GM19193 (cell line): ENCODE data around the gene DYRK2.

ENCODE experiments used
- POLR2A ChIP-seq: IDR thresholded peaks from 4 replicates; pipeline ENCODE4 v1.6.1; 2011; ENCODE audit not compliant: insufficient read depth, insufficient read length; ENCODE audit errors: extremely low read depth

Gene DYRK2

DNA sequence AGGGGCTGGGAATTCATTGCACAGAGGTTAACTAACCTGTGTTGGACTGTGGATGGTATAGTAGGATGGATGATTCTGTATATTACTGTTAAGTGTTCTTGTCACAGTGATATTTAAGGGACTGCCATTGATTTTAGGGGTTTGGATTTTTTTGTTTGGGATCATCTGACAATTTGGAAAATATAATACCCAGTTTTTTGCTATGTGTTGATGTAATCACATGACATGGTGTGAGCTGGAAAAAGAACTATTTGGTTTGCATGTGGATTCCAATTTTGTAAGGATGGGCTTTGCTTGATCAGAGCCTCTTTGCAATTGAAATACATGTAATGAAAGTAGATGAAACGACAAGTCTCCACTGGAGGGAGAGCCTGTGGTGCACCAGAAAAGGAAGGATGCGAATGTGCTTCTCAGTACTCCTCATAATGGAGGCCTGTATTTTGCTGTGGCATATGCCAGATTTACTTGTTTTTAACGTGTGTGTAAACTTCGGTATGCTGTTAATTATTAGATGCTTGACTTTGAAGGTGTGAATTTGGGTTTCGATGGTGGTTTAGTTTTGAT is 2.7 kb downstream of the DYRK2 start:
- no peak for TF ChIP-seq POLR2A

DNA sequence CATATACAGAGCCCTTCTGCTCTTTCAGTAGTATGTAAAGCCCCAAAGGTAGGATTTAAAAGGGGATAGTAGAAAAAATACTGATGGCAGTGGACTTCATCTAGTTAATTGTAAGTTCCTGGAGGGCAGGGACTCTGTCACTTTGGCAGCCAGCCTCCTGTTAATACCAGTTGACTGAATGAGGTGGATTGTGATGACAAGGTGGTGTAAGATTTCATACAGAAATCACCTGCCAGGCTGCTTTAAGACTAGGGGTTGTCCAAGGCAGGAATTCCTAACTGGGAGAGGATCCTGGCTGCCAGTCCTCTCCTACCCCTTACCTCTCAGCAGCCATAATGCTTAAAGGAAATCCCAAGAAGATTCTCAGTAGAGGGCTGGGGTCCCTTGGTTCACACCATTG is 7.3 kb downstream of the DYRK2 start:
- TF ChIP-seq POLR2A = no peak

DNA sequence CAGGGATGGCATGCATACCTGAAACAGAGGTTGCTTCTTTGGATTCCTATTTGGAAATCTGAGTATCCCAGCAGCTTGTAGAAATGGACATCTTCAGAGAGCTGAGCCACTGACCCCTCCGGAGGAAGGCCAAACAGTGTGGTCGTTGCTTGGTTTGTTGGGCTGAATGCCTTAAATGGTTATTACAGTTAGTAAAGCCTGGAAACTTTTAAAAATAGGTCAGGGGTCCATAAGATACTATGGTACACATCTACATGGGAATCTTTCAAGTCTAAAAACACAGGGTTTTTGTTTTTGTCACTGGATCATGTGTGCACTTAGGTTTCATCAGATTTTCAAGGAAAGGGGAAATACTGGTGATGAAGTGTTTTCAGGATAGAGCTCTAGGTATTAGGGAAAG is 7.7 kb downstream of the DYRK2 start:
- no peak for TF ChIP-seq POLR2A

DNA sequence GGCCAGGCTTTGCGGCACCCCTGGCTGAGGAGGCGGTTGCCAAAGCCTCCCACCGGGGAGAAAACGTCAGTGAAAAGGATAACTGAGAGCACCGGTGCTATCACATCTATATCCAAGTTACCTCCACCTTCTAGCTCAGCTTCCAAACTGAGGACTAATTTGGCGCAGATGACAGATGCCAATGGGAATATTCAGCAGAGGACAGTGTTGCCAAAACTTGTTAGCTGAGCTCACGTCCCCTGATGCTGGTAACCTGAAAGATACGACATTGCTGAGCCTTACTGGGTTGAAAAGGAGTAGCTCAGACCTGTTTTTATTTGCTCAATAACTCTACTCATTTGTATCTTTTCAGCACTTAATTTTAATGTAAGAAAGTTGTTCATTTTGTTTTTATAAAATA is 9.9 kb downstream of the DYRK2 start:
- no peak for TF ChIP-seq POLR2A

DNA sequence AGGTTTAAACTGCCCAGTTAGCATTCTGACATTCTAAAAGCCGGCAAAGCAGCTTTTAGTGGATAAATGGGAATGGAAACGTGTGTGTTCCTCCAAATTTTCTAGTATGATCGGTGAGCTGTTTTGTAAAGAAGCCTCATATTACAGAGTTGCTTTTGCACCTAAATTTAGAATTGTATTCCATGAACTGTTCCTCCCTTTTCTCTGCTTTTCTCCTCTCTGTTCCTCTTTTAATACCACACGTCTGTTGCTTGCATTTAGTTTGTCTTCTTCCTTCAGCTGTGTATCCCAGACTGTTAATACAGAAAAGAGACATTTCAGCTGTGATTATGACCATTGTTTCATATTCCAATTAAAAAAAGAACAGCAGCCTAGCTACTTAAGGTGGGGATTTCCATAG is 10.7 kb downstream of the DYRK2 start:
- no peak for TF ChIP-seq POLR2A

DNA sequence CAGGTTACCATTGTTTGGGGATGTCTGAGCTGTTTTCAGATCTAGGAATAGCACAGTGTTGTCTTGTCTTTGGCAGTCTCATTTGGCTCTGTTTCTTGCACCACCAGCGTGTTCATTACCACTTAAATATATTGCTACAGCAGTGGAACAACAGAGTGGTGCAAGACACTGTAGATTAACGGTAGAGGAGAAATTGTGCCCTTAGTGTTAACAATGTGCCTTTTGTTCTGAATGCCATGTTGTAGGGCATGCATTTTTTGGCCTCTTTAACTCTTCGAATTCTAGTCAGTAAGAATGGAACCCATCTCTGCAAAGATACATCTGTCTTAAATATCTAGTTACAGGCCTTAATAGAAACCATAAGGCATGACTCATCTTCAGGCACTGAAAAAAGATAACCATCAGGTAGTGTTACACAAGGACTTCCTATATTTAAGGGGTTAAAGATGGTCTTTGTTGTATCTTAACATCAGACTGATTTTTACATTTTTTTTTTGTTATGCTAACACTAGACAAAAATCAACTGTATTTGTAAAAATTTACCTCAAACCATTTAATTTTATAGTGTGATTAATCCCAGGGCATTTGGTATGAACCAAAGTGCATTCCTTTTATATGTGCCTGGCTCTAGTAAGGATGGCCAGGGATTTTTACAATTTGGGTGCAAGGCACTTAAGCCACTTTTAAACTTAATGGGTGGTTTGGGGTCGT is 12.9 kb downstream of the DYRK2 start:
- no peak for TF ChIP-seq POLR2A

DNA sequence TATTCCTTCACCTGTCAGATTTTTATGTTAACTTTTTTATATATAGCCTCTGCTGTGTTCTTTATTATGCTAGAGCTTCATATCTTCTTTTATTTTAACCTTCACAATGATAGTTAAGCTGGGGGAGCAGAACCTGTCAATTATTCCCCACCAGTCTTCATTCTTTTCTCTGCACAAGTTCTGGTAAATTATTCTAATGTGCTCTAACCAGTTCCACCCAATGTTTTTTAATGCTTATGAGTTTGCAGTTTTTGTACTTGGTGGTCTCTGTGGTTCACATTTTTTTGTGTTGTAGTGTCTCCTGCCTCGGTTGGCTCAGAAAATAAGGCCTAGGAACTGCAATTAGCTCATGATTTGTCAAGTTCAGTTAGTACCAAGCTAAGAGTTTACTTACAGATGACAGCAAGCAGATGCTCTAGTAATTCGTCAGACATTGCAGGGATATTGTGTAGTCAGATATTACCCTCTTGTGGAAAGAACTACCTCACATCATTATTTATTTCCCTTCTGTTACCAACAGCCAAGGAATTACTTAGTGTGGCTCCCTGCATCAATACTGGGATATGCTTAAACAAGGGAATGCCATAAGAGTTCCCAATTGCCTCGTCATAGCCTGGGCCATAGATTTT is 14.5 kb downstream of the DYRK2 start:
- no peak for TF ChIP-seq POLR2A

DNA sequence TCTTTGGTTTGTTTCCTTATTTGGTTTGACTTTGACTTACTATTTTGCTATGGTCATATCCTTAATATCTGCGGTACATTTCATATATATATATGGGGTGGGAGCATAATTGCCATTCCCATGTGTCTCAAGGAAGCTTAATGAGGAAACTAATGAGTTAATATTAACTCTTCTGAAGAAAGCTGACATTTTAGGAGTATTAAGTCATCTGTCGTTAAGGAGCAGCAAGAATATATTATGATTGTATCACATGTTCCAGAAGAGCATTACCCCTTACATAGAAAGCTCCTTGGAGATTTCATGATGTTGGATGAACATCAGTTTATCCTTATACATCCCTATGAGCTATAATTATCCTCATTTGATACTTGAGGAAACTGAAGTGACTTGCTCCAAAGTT is 15.6 kb downstream of the DYRK2 start:
- TF ChIP-seq POLR2A = no peak

DNA sequence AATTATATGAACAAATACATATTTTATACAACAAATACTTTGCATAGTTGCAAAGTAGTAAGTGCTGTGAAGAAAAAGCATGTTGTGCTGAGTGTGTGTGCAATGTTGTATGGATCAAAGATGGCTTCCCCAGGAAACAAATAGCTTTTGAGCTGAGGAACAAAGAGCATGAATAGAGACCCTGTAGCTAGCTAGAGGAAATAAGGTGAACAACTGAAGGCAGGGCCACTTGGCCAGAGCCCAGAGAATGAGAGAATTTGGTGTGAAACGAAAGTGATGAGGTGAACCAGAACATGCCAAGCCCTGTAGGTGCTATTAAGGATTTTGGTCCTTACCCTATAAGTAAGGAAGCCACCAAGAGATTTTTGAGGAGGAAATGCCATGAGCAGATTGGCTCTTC is 17.1 kb downstream of the DYRK2 start:
- no peak for TF ChIP-seq POLR2A

DNA sequence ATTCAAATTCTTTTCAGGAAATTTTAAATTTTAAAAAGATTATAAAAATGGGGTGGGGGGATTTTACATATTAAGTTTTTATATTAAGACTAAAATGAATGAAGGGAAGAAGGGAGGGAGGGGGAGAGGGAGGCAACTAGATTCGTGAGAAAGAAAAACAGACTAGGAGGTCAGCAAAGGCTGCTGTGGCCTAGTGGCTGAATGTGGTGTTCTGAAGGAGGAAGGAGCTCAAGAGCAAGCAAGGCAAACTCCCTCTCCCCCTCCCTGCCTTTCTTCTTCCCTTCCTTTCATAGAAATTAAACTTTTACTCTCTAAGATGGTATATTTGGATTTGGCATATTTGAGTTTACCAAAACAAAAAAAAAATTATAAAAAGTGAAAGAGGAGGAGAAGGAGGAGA is 18.1 kb downstream of the DYRK2 start:
- TF ChIP-seq POLR2A = no peak

DNA sequence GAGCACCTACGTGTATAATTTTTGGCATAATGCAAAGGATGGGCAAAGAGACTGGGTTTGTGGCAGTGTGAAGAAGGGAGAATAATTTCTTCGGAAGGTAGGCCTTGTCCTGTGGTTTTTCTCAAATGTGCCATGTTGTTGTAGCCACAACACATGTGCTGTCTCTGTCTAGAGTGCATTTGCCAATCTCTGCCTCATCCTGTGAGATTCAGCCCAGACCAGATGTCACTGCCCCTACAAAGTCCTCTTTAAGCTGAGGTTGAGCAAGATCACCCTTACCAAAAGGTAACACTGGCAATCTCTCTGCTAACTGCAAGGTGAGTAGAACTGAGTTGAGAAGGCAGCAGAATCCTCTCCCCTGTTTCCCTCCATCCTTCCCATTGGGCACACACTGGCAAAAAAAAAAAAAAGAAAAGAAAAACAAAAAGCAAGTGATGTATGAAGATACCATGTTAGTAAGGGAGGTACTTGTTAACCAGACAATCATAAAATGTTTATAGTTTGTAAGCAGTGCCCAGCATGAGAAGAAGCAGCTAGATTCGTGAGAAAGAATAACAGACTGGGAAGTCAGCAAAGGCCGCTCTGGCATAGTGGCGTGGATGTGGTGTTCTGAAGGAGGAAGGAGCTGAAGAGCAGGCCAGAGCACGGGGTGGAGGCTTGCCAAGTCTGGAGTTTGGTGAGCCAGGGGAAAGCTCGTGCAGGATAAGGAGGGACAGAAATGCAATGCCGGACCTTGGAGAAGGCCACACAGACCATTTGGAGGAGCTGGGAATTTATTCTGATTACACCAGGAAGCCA is 18.9 kb downstream of the DYRK2 start:
- TF ChIP-seq POLR2A = no peak

DNA sequence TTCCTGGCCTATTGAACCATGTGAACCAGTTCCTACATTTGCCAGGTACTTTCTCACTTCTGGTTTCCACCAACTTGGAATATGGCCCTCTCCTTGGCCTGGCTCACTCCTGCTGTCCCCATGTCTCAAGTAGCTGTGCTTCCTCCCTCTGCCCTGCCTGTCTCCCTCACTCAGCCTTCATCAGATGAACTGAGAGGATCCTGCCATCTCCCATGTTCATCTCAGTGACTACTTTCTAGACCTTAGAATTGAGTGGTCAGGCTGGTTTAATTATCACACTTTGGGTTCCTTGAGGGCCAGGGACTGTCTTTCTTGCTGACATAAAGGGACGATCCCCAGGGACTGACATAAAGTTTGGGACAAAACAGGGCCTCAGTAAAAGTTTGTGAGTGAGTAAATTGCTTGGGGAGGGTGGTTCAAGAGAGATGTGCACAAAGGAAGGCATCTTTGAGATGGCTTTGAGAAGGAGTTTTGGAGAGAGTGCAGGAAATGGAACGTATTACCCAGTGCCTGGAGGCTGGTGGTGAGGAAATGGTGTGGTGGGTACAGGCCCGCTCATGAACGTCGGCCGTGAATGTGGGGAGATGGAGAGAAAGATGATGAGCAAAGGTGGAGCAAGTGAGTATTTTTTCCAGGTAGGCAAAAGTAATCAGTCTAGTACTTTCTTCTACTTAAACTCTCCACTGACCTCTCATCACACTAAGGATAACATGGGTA is 20.8 kb downstream of the DYRK2 start:
- no peak for TF ChIP-seq POLR2A

DNA sequence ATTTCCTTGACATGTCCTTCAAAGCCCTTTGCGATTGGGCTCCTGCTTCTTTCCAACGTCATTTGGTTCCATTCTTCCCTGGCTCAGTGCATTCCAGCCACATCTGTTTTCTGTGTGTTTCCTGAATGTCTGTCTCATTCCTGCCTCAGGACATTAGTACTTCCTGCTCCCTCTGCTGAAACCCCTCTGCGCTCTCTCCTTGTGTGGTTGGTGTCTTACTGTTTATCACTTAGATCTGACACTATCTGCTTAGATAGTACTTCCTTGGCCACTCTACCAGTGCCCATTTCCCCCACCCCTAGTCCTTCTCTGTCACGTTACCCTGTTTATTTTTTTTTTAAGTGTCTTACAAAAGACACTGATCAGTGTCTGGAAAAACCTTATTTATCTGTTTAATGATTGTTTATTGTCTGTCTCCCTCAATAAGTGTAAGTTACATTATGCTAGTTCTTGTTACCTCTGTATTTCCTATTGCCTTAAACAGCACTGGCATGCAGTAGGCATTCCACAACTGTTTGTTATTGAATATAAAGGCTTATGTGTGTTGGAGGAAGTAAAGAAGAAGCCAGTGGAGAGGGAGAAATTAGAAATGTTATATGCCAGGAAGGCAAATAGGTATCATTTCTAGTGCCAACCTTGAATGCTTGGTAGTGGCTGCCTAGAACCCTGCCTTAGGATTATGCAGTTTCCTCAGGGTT is 21.5 kb downstream of the DYRK2 start:
- no peak for TF ChIP-seq POLR2A

DNA sequence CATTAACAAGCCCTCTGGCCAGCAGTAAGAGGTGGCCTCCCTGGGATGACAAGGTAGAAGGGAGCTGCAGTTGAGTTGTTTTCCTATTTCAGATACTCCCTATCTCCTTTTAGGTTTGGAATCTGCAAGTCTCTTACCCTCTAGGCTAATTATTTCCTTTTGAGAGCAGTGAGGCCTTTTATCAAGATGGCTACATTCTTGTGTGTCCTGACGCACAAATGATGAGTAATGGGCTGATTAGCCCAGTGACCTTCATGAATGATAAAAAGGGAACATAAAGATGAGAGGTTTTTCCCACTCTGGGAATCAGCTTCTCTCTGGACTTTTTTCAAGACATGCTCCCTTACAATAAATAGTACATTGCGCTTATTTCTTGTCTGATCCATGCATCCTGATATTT is 22.9 kb downstream of the DYRK2 start:
- no peak for TF ChIP-seq POLR2A
